HG03064 (cell line): Measurements from ENCODE around the gene FBXO47.

Experiments
- ATAC-seq: cut with Tn5 transposase; IDR thresholded peaks from one replicate; pipeline ENCODE4 v1.9.1; 2021; ENCODE audit warnings: low read depth; ENCODE audit not compliant: unreplicated experiment

The FBXO47 gene

GRCh38 chr17:38967290-38967738 lies at the start of gene FBXO47:
Gene FBXO47 (minus strand): TSS chr17:38967403. CDS start chr17:38963025, 4,378 bp downstream.
- no peak for ATAC-seq

GRCh38 chr17:39016193-39017153 lies 49.3 kb upstream of the FBXO47 start:
- no peak for ATAC-seq

- ATAC-seq = no peak
Measured at GRCh38 chr17:39015546-39015935, 48.3 kb upstream of the FBXO47 start.

- no peak for ATAC-seq
Measured at GRCh38 chr17:39014795-39015545, 47.8 kb upstream of the FBXO47 start.

GRCh38 chr17:39014044-39014794 lies 47.0 kb upstream of the FBXO47 start:
- ATAC-seq = no peak

- no peak for ATAC-seq
Measured at GRCh38 chr17:39012725-39013124, 45.5 kb upstream of the FBXO47 start.

GRCh38 chr17:39011907-39012468 lies 44.8 kb upstream of the FBXO47 start:
- ATAC-seq = no peak

GRCh38 chr17:39009581-39010001 lies 42.4 kb upstream of the FBXO47 start:
- no peak for ATAC-seq

GRCh38 chr17:39008633-39009032 lies 41.4 kb upstream of the FBXO47 start:
- ATAC-seq = no peak

- no peak for ATAC-seq
Measured at GRCh38 chr17:39002991-39003715, 36.0 kb upstream of the FBXO47 start.

- ATAC-seq = no peak
Measured at GRCh38 chr17:39001703-39002637, 34.8 kb upstream of the FBXO47 start.

GRCh38 chr17:39000021-39000601 lies 32.9 kb upstream of the FBXO47 start:
- no peak for ATAC-seq

- no peak for ATAC-seq
Measured at GRCh38 chr17:38996660-38997337, 29.6 kb upstream of the FBXO47 start.

- ATAC-seq = no peak
Measured at GRCh38 chr17:38994026-38994425, 26.8 kb upstream of the FBXO47 start.

GRCh38 chr17:38984666-38985065 lies 17.5 kb upstream of the FBXO47 start:
- ATAC-seq = no peak

- no peak for ATAC-seq
Measured at GRCh38 chr17:38982858-38983746, 15.9 kb upstream of the FBXO47 start.

GRCh38 chr17:38981636-38982035 lies 14.4 kb upstream of the FBXO47 start:
- ATAC-seq = no peak
